H1 (cell line): ENCODE data around the gene RERGL. TPM values are rescaled to one million over a fixed set of nuclear protein-coding genes. Genes with fewer than 3 reads are reported as not detected.
A peak's percentile ranks its signal among the peaks of the same experiment; 100 is the strongest.

Source experiments
- CTCF ChIA-PET: fragments of 300-600 bp; sonication (Branson Sonifier 250); formaldehyde crosslinking; loops from one replicate; lab custom pipeline; 2021; ENCODE audit not compliant: partially characterized antibody; lab: Charles Lee
- POLR2A ChIA-PET: fragments of 300-600 bp; sonication (Branson Sonifier 250); formaldehyde crosslinking; loops from one replicate; lab custom pipeline; 2021; ENCODE audit warnings: inconsistent platforms; ENCODE audit not compliant: partially characterized antibody; lab: Charles Lee
- DNase-seq, 2 experiments: peaks; one replicate each; pipeline versions ENCODE4 v3.0.0 to v3.0.0-alpha.2; 2010 to 2022; ENCODE audit warnings: low spot score in 2 of 2, low read depth in 1 of 2, mixed read lengths in 1 of 2
- FAIRE-seq: peaks from 2 replicates; lab custom pipeline; 2011; peaks lifted over from hg19 to GRCh38; lab: Jason Lieb, UNC
- H2AFZ ChIP-seq: 2 replicates; pipeline ENCODE4 v1.8.1; 2012; ENCODE audit warnings: low read length, inconsistent platforms
- H2AK5ac ChIP-seq: 2 replicates; pipeline ENCODE4 v1.6.1; 2013; ENCODE audit warnings: low read depth, low read length
- H2BK120ac ChIP-seq: replicated peaks from 2 replicates; pipeline ENCODE3; 2013; ENCODE audit warnings: low read depth, low read length, inconsistent platforms
- H2BK12ac ChIP-seq: 2 replicates; pipeline ENCODE4 v1.6.1; 2013; ENCODE audit warnings: low read depth, low read length
- H2BK15ac ChIP-seq: 2 replicates; pipeline ENCODE4 v1.6.1; 2013; ENCODE audit warnings: low read length
- H2BK20ac ChIP-seq: 2 replicates; pipeline ENCODE4 v1.6.1; 2013; ENCODE audit warnings: low read length
- H2BK5ac ChIP-seq: 2 replicates; pipeline ENCODE4 v1.6.1; 2013; ENCODE audit warnings: low read depth, low read length
- H3K14ac ChIP-seq: 2 replicates; pipeline ENCODE4 v1.6.1; 2013; ENCODE audit warnings: inconsistent platforms; ENCODE audit not compliant: insufficient read length
- H3K18ac ChIP-seq: 2 replicates; pipeline ENCODE4 v1.6.1; 2013; ENCODE audit warnings: low read length; ENCODE audit errors: extremely low read depth
- H3K23ac ChIP-seq: 2 replicates; pipeline ENCODE4 v1.6.1; 2013; ENCODE audit warnings: inconsistent platforms; ENCODE audit not compliant: insufficient read length
- H3K23me2 ChIP-seq: 2 replicates; pipeline ENCODE4 v1.6.1; 2013; ENCODE audit warnings: low read depth, low read length
- H3K27ac ChIP-seq: 2 replicates; pipeline ENCODE4 v1.6.1; 2011; ENCODE audit warnings: low read depth, low read length, inconsistent platforms
- H3K27me3 ChIP-seq, 4 experiments: replicated peaks in 1 of 4; 1 replicate in 1 of 4; 2 replicates in 3 of 4; pipeline versions ENCODE4 v1.6.1 to v1.8.1; 2011 to 2013; ENCODE audit warnings: low read length in 3 of 4, mild to moderate bottlenecking in 3 of 4, inconsistent platforms in 2 of 4, mixed read lengths in 2 of 4, moderate library complexity in 1 of 4; ENCODE audit not compliant: control insufficient read depth in 3 of 4, insufficient read depth in 3 of 4; ENCODE audit errors: extremely low read depth in 1 of 4
- H3K36me3 ChIP-seq, 4 experiments: 2 replicates each; pipeline versions ENCODE4 v1.6.1 to v1.8.1; 2011 to 2013; ENCODE audit warnings: mild to moderate bottlenecking in 4 of 4, low read length in 3 of 4, moderate library complexity in 2 of 4, control low read depth in 1 of 4, inconsistent platforms in 1 of 4; ENCODE audit not compliant: insufficient read depth in 4 of 4, control insufficient read depth in 2 of 4
- H3K4ac ChIP-seq: replicated peaks from 2 replicates; pipeline ENCODE3; 2013; ENCODE audit warnings: low read length, low read depth, mixed read lengths, inconsistent platforms; ENCODE audit not compliant: insufficient read length
- H3K4me1 ChIP-seq, 4 experiments: replicated peaks in 1 of 4; 1 replicate in 1 of 4; 2 replicates in 3 of 4; pipeline versions ENCODE4 v1.6.1 to v1.8.1; 2011 to 2013; ENCODE audit warnings: low read length in 3 of 4, inconsistent platforms in 2 of 4, mixed read lengths in 1 of 4; ENCODE audit not compliant: insufficient read depth in 4 of 4, control insufficient read depth in 3 of 4
- H3K4me2 ChIP-seq, 2 experiments: 2 replicates each; pipeline versions ENCODE4 v1.6.1 to v1.8.1; 2011 to 2013; ENCODE audit warnings: low read depth in 2 of 2, low read length in 2 of 2, control low read depth in 1 of 2, inconsistent platforms in 1 of 2, mild to moderate bottlenecking in 1 of 2; ENCODE audit not compliant: insufficient read depth in 1 of 2
- H3K4me3 ChIP-seq, 4 experiments: fragments of 200-600, 300-600 bp in 1 of 4; sonication (generic), shearing (Covaris generic), sonication (Bioruptor Twin) in 1 of 4; 2 replicates each; pipeline versions ENCODE4 v1.5.1 to v1.8.1; 2011 to 2016; ENCODE audit warnings: low read length in 4 of 4, low read depth in 3 of 4, control low read depth in 2 of 4, inconsistent platforms in 2 of 4, mild to moderate bottlenecking in 2 of 4, mixed read lengths in 1 of 4, moderate library complexity in 1 of 4; ENCODE audit not compliant: insufficient read depth in 2 of 4; ENCODE audit errors: extremely low read depth in 1 of 4
- H3K56ac ChIP-seq: replicated peaks from 2 replicates; pipeline ENCODE3; 2013; ENCODE audit warnings: low read depth, mild to moderate bottlenecking, mixed read lengths, low read length, inconsistent platforms; ENCODE audit not compliant: insufficient read length
- H3K79me1 ChIP-seq: 2 replicates; pipeline ENCODE4 v1.6.1; 2013; ENCODE audit warnings: low read depth, low read length, control low read depth
- H3K79me2 ChIP-seq, 2 experiments: 2 replicates each; pipeline versions ENCODE4 v1.6.1 to v1.8.1; 2012 to 2013; ENCODE audit warnings: low read length in 2 of 2, mild to moderate bottlenecking in 2 of 2, inconsistent platforms in 1 of 2; ENCODE audit not compliant: insufficient read depth in 2 of 2, control insufficient read depth in 1 of 2
- H3K9ac ChIP-seq, 4 experiments: replicated peaks in 1 of 4; 1 replicate in 1 of 4; 2 replicates in 3 of 4; pipeline versions ENCODE4 v1.6.1 to v1.8.1; 2011 to 2013; ENCODE audit warnings: low read depth in 3 of 4, low read length in 3 of 4, control low read depth in 2 of 4, mild to moderate bottlenecking in 2 of 4, moderate library complexity in 2 of 4, inconsistent platforms in 1 of 4; ENCODE audit errors: extremely low read depth in 1 of 4
- H3K9me3 ChIP-seq, 2 experiments: 2 replicates each; pipeline versions ENCODE4 v1.6.1 to v1.8.1; 2012 to 2013; ENCODE audit warnings: mild to moderate bottlenecking in 2 of 2, moderate library complexity in 2 of 2, control low read depth in 1 of 2, inconsistent platforms in 1 of 2, low read depth in 1 of 2, low read length in 1 of 2, mixed read lengths in 1 of 2; ENCODE audit not compliant: insufficient read depth in 2 of 2
- H4K20me1 ChIP-seq, 2 experiments: replicated peaks in 1 of 2; 2 replicates each; pipeline versions ENCODE3 to v1.8.1; 2011 to 2013; ENCODE audit warnings: inconsistent platforms in 2 of 2, low read length in 2 of 2, mild to moderate bottlenecking in 1 of 2; ENCODE audit not compliant: insufficient read depth in 2 of 2, control insufficient read depth in 1 of 2
- H4K5ac ChIP-seq: 2 replicates; pipeline ENCODE4 v1.6.1; 2013; ENCODE audit warnings: low read length, low read depth, mixed read lengths, inconsistent platforms; ENCODE audit not compliant: insufficient read length
- H4K8ac ChIP-seq: 2 replicates; pipeline ENCODE4 v1.8.0; 2013; ENCODE audit warnings: mild to moderate bottlenecking, moderate library complexity, low read length, inconsistent platforms; ENCODE audit not compliant: insufficient read depth; ENCODE audit errors: extremely low read depth
- H4K91ac ChIP-seq: replicated peaks from 2 replicates; pipeline ENCODE3; 2013; ENCODE audit warnings: low read length, mixed read lengths, inconsistent platforms; ENCODE audit not compliant: insufficient read length
- BRCA1 ChIP-seq: IDR thresholded peaks from 2 replicates; pipeline ENCODE4 v1.6.1; 2012; ENCODE audit warnings: low read depth, low read length, improper control_type of control experiment
- CREB1 ChIP-seq: IDR thresholded peaks from 2 replicates; pipeline ENCODE4 v1.6.1; 2012; ENCODE audit warnings: inconsistent platforms
- JUND ChIP-seq: IDR thresholded peaks from 2 replicates; pipeline ENCODE4 v1.6.1; 2011; ENCODE audit warnings: mild to moderate bottlenecking, improper control_type of control experiment, low read length
- KDM1A ChIP-seq: fragments of 200-600, 300-600 bp; sonication (generic); IDR thresholded peaks from 2 replicates; pipeline ENCODE4 v1.7.1; 2016; ENCODE audit warnings: mild to moderate bottlenecking, low read length, borderline replicate concordance
- MAFK ChIP-seq: IDR thresholded peaks from 2 replicates; pipeline ENCODE4 v1.6.1; 2012; ENCODE audit warnings: low read depth, mild to moderate bottlenecking, improper control_type of control experiment, low read length
- NRF1 ChIP-seq: IDR thresholded peaks from 2 replicates; pipeline ENCODE4 v1.6.1; 2011; ENCODE audit warnings: mild to moderate bottlenecking, low read depth, low read length, improper control_type of control experiment
- PHF8 ChIP-seq: fragments of 200-600 bp; sonication (generic); conservative IDR thresholded peaks from 2 replicates; pipeline ENCODE4 v1.7.1; 2012; ENCODE audit warnings: low read depth, mild to moderate bottlenecking, inconsistent platforms, low read length, moderate library complexity
- RBBP5 ChIP-seq: IDR thresholded peaks from 2 replicates; pipeline ENCODE4 v1.7.1; 2012; ENCODE audit warnings: low read depth, mild to moderate bottlenecking, inconsistent platforms, low read length, moderate library complexity, borderline replicate concordance
- SRF ChIP-seq: IDR thresholded peaks from 2 replicates; pipeline ENCODE4 v1.6.1; 2011; ENCODE audit warnings: mild to moderate bottlenecking, low read depth, low read length, moderate library complexity
- TAF1 ChIP-seq: IDR thresholded peaks from 2 replicates; pipeline ENCODE4 v1.6.1; 2011; ENCODE audit warnings: mild to moderate bottlenecking, low read depth, low read length
- YY1 ChIP-seq: IDR thresholded peaks from 2 replicates; pipeline ENCODE4 v1.6.1; 2011; ENCODE audit warnings: low read depth, mild to moderate bottlenecking, low read length
- WGBS, 2 experiments: shearing (Covaris generic) in 1 of 2; methylation state at CpG; one replicate each; pipeline versions ENCODE4 v1.1.6 to v1.1.7; 2013 to 2015; ENCODE audit warnings: low lambda C conversion rate in 2 of 2, mixed read lengths in 2 of 2, inconsistent platforms in 1 of 2, low coverage in 1 of 2, missing lambda C conversion rate in 1 of 2; ENCODE audit not compliant: insufficient replicate concordance in 2 of 2, insufficient coverage in 1 of 2, insufficient read length in 1 of 2; ENCODE audit errors: extremely low coverage in 1 of 2, missing lambda C conversion rate in 1 of 2; 5-methylcytosine and 5-hydroxymethylcytosine counted together
- polyA plus RNA-seq, 7 experiments: library from polyadenylated mRNA; depleted of rRNA in 3 of 7; stranded (reverse) in 5 of 7; unstranded in 2 of 7; fragments of >200 nt in 5 of 7; fragments of 200-250 nt in 2 of 7; gene quantifications; 1 replicate in 5 of 7; 2 replicates in 1 of 7; 4 replicates in 1 of 7; pipeline versions ENCODE4 v1.2.1 to v1.2.3, GENCODE V29; 2011 to 2013; ENCODE audit warnings: missing spikeins in 2 of 7, mixed read lengths in 2 of 7
- total RNA-seq: library from RNA; stranded (reverse); fragmentation: NEBNext Ultra II Directional; extraction: Animal tissue kit (Norgen Biotek cat#: 25700); gene quantifications from 2 replicates; pipeline ENCODE4 v1.2.1, GENCODE V29; 2021
- TF ChIP-seq, protein P1 (sequence below), 3 experiments: IDR thresholded peaks; 1 replicate in 2 of 3; 2 replicates in 1 of 3; pipeline versions ENCODE4 v1.5.1 to v1.6.1; 2011; ENCODE audit warnings: low read length in 3 of 3, mild to moderate bottlenecking in 3 of 3, inconsistent platforms in 2 of 3, low read depth in 1 of 3, moderate library complexity in 1 of 3; ENCODE audit not compliant: insufficient read depth in 1 of 3; ENCODE audit errors: control extremely low read depth in 1 of 3

The RERGL gene
- total and polyA plus RNA-seq, 2 of the 8 experiments (the other 6 are each of a cell fraction or from before 2014, with no cell fraction given), result not detected

DNA sequence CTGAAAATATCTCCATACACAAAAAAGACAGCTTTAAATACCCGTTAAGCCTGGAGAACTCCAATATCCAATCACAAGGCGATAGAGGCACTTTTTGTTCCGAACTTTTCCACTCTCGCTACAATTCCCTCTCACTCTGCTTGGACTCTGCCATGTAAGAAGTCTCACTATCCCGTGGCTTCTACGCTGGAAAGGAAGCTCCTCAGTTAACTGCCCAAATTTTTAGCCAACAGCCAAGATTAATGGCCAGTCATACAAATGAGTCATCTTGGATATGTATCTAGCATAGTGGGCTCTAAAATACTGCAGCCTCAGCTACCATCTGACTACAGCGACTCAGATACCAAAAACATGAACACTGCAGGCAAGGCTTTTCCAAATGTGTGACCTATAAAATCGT is 45.5 kb upstream of the RERGL start:
- Histone ChIP-seq H3K79me2 (no peaks in the 10 kb centered on the region), H4K91ac (peak overlapping the region; percentile 58), H3K23ac (no peak overlapping the region), H3K4me3 (no peak overlapping the region), H2AFZ (no peak overlapping the region), H3K27me3 (no peaks in the 10 kb centered on the region), H3K23me2 (no peaks in the 10 kb centered on the region), H4K8ac (no peak overlapping the region), H3K9me3 (no peaks in the 10 kb centered on the region), H2BK12ac (no peak overlapping the region), H3K27ac (no peak overlapping the region), H2BK120ac (no peak overlapping the region), H3K36me3 (no peaks in the 10 kb centered on the region), H3K14ac (no peak overlapping the region), H2AK5ac (no peak overlapping the region), H2BK15ac (no peak overlapping the region), H3K4me1 (0 out of 7 replicates have a peak, but pooled peaks cover 0 to 2% (median 0%) of the 10 kb centered on the region in 4 experiments), H3K9ac (no peak overlapping the region), H3K4ac (no peak overlapping the region), H3K18ac (no peak overlapping the region), H3K4me2 (no peak overlapping the region), H2BK20ac (no peak overlapping the region), H3K56ac (no peak overlapping the region), H2BK5ac (no peak overlapping the region), H4K20me1 (no peaks in the 10 kb centered on the region), H4K5ac (no peak overlapping the region), H3K79me1 (no peaks in the 10 kb centered on the region)
- CTCF ChIA-PET, result interaction anchor here (0.6 to 1.2 kb wide), 4 partner anchors 12 to 137 kb away, joined by 3 read pairs; no protein-coding TSS in a partner anchor
- DNase-seq, result no peak
- no peak for TF ChIP-seq SRF
- no peak for TF ChIP-seq BRCA1
- no peak for TF ChIP-seq YY1
- no peak for TF ChIP-seq PHF8
- TF ChIP-seq, protein P1, sequence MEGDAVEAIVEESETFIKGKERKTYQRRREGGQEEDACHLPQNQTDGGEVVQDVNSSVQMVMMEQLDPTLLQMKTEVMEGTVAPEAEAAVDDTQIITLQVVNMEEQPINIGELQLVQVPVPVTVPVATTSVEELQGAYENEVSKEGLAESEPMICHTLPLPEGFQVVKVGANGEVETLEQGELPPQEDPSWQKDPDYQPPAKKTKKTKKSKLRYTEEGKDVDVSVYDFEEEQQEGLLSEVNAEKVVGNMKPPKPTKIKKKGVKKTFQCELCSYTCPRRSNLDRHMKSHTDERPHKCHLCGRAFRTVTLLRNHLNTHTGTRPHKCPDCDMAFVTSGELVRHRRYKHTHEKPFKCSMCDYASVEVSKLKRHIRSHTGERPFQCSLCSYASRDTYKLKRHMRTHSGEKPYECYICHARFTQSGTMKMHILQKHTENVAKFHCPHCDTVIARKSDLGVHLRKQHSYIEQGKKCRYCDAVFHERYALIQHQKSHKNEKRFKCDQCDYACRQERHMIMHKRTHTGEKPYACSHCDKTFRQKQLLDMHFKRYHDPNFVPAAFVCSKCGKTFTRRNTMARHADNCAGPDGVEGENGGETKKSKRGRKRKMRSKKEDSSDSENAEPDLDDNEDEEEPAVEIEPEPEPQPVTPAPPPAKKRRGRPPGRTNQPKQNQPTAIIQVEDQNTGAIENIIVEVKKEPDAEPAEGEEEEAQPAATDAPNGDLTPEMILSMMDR (IDR thresholded peaks at IDR 0.05; ENCODE audit: control extremely low read depth in 1 of 3, insufficient read depth in 1 of 3, low read depth in 1 of 3, low read length in 3 of 3), result no peak
- no peak for TF ChIP-seq KDM1A
- no peak for TF ChIP-seq NRF1
- no peak for TF ChIP-seq RBBP5
- no peak for TF ChIP-seq TAF1
- no peak for TF ChIP-seq CREB1
- TF ChIP-seq JUND, result no peak
- no peak for TF ChIP-seq MAFK
- WGBS, 2 experiments, result 92% methylated on average over 8 of the region's 8 CpGs; no CpG with 5 or more reads in 1 of the 2 experiments
- FAIRE-seq, result no peak
- POLR2A ChIA-PET, result no interaction called here
